Vagina (tissue), 2 donors: ENCODE data around the gene TNFRSF9. TPM values are rescaled to one million over a fixed set of nuclear protein-coding genes. Genes with fewer than 3 reads are reported as not detected.
A peak's percentile ranks its signal among the peaks of the same experiment; 100 is the strongest.

Experiments used
- DNase-seq, 2 donors: peaks; one replicate each; pipeline ENCODE4 v3.0.0-alpha.2; 2017; ENCODE audit errors: extremely low spot score in 2 of 2
- H3K27ac ChIP-seq: fragments of 200-600 bp; sonication (generic); one replicate; pipeline ENCODE4 v1.5.1; 2019
- H3K27me3 ChIP-seq: fragments of 200-600 bp; sonication (generic); one replicate; pipeline ENCODE4 v1.5.1; 2019
- H3K36me3 ChIP-seq, 2 donors: fragments of 200-600 bp; sonication (generic); one replicate each; pipeline ENCODE4 v1.5.1; 2017 to 2019
- H3K4me1 ChIP-seq: fragments of 200-600 bp; sonication (generic); one replicate; pipeline ENCODE4 v1.5.1; 2019
- H3K4me3 ChIP-seq, 2 donors: fragments of 200-600 bp; sonication (generic); 1 replicate in 1 of 2; 2 replicates in 1 of 2; pipeline ENCODE4 v1.5.1; 2016 to 2019
- H3K9me3 ChIP-seq: fragments of 200-600 bp; sonication (generic); one replicate; pipeline ENCODE4 v1.5.1; 2019
- CTCF ChIP-seq, 3 experiments: fragments of 450-650 bp in 2 of 3; fragments of 200-600 bp in 1 of 3; sonication (generic) in 1 of 3; IDR thresholded peaks; one replicate each; pipeline ENCODE4 v1.5.1; 2017 to 2019; ENCODE audit warnings: antibody characterized with exemption in 3 of 3, mild to moderate bottlenecking in 2 of 3, moderate library complexity in 2 of 3
- POLR2A ChIP-seq, 2 donors: fragments of 450-650 bp; IDR thresholded peaks; one replicate each; pipeline ENCODE4 v1.6.1; 2017; ENCODE audit warnings: antibody characterized with exemption in 2 of 2, mild to moderate bottlenecking in 2 of 2, moderate library complexity in 2 of 2
- POLR2AphosphoS5 ChIP-seq, 2 donors: sonication (generic); formaldehyde crosslinking; IDR thresholded peaks; one replicate each; pipeline ENCODE4 v1.9.0; 2017; ENCODE audit warnings: antibody characterized with exemption in 2 of 2, mild to moderate bottlenecking in 2 of 2, low read depth in 1 of 2; ENCODE audit not compliant: insufficient read depth in 1 of 2
- intact Hi-C: fragments of 100-400 bp; cut with DNase I; formaldehyde crosslinking; loops from one replicate; pipeline ENCODE4 v1.15.1; 2023
- total RNA-seq: library from RNA; depleted of rRNA; stranded (reverse); fragments of >200 nt; gene quantifications from one replicate; pipeline ENCODE4 v1.2.3, GENCODE V29; 2016

Gene TNFRSF9
- total RNA-seq, 1 donor from 2014 or later, result not detected

- Histone ChIP-seq H3K27me3 (no peaks in the 10 kb centered on the region), H3K9me3 (no peaks in the 10 kb centered on the region), H3K36me3 (peaks cover 0 to 21% of the 10 kb centered on the region in 2 donors), H3K4me3 (peak overlapping the region; percentile 66 to 91), H3K4me1 (peaks cover 33% of the 10 kb centered on the region), H3K27ac (peak overlapping the region; percentile 89)
- DNase-seq, result no peak
- intact Hi-C loops, result no loop called here
- TF ChIP-seq CTCF (IDR thresholded peaks at IDR 0.05), result no peak
- TF ChIP-seq POLR2A (IDR thresholded peaks at IDR 0.05), result no peak
Observed at GRCh38 chr1:7962014-7962335, 21.3 kb upstream of the TNFRSF9 start.

DNA sequence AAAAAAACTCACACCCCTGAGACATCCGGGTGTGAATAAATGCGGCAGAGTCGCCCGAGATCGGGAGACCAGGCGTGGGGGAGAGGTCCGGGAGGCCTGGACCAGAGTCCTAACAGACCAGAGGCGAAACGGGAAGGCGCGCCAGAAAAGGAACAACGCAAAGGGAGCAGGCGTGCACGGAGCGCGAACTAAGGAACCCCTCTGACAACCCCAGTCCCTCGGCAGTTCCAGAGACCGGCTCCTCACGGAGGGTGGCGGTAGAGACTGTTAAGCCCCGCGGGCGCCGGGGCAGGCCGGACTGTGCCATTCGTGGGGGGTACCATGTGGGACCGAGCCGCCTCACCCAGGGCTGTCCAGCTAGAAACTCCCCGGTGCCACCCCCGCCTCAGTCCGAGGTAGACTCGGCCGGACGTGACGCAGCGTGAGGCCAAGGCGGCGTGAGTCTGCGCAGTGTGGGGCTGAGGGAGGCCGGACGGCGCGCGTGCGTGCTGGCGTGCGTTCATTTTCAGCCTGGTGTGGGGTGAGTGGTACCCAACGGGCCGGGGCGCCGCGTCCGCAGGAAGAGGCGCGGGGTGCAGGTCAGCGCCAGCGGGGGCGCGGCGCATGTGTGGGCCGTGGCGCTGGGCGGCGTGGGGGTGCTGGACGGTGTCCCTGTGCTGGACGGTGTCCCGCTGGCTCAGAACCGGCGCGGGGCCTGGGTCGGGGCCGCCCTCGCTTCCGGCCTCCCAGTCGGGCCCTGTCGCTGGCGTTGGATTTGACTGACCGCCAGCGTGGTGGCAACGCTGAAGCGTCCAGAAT lies 20.8 kb upstream of the TNFRSF9 start, which contains the start of gene PARK7:
Gene PARK7 (plus strand): TSS at position 496 of the 798 bp plus-strand sequence. CDS start 1,075 bp downstream, outside the sequence.
- H3K36me3 ChIP-seq, result peaks cover 0 to 21% of the 10 kb centered on the region in 2 donors
- H3K27ac ChIP-seq, result peak within 1 kb of the TSS; percentile 89
- peak; percentile 89 to 96 for TF ChIP-seq POLR2AphosphoS5 (IDR thresholded peaks at IDR 0.05; ENCODE audit: insufficient read depth in 1 of 2, low read depth in 1 of 2)
- peak in 1 of 2 donors; percentile 66 for TF ChIP-seq POLR2A (IDR thresholded peaks at IDR 0.05)
- TF ChIP-seq CTCF (IDR thresholded peaks at IDR 0.05), result peak; percentile 36 to 50 (median 46)
- H3K9me3 ChIP-seq, result no peaks in the 10 kb centered on the region
- peak within 1 kb of the TSS; percentile 66 to 91 for H3K4me3 ChIP-seq
- H3K4me1 ChIP-seq, result peaks cover 27% of the 10 kb centered on the region
- H3K27me3 ChIP-seq, result no peaks in the 10 kb centered on the region
- peak; percentile 98 to 99 for DNase-seq
- intact Hi-C loops, result no loop called here

- Histone ChIP-seq H3K4me3 (peak overlapping the region; percentile 66 to 91), H3K4me1 (peaks cover 22% of the 10 kb centered on the region), H3K36me3 (peaks cover 0 to 18% of the 10 kb centered on the region in 2 donors), H3K27ac (peak overlapping the region; percentile 89), H3K27me3 (no peaks in the 10 kb centered on the region), H3K9me3 (no peaks in the 10 kb centered on the region)
- intact Hi-C loops, result no loop called here
- no peak for DNase-seq
- no peak for TF ChIP-seq POLR2A (IDR thresholded peaks at IDR 0.05)
- no peak for TF ChIP-seq POLR2AphosphoS5 (IDR thresholded peaks at IDR 0.05; ENCODE audit: insufficient read depth in 1 of 2, low read depth in 1 of 2)
- no peak for TF ChIP-seq CTCF (IDR thresholded peaks at IDR 0.05)
Observed at GRCh38 chr1:7960867-7961215, 20.2 kb upstream of the TNFRSF9 start.

GRCh38 chr1:7960165-7960564 lies 19.5 kb upstream of the TNFRSF9 start:
- Histone ChIP-seq H3K36me3 (peaks cover 0 to 11% of the 10 kb centered on the region in 2 donors), H3K27ac (no peak overlapping the region), H3K9me3 (no peaks in the 10 kb centered on the region), H3K27me3 (no peaks in the 10 kb centered on the region), H3K4me3 (no peak overlapping the region), H3K4me1 (peaks cover 22% of the 10 kb centered on the region)
- intact Hi-C loops, result no loop called here
- DNase-seq, result no peak
- TF ChIP-seq POLR2AphosphoS5 (IDR thresholded peaks at IDR 0.05; ENCODE audit: insufficient read depth in 1 of 2, low read depth in 1 of 2) (no peak), POLR2A (IDR thresholded peaks at IDR 0.05) (no peak)

DNA sequence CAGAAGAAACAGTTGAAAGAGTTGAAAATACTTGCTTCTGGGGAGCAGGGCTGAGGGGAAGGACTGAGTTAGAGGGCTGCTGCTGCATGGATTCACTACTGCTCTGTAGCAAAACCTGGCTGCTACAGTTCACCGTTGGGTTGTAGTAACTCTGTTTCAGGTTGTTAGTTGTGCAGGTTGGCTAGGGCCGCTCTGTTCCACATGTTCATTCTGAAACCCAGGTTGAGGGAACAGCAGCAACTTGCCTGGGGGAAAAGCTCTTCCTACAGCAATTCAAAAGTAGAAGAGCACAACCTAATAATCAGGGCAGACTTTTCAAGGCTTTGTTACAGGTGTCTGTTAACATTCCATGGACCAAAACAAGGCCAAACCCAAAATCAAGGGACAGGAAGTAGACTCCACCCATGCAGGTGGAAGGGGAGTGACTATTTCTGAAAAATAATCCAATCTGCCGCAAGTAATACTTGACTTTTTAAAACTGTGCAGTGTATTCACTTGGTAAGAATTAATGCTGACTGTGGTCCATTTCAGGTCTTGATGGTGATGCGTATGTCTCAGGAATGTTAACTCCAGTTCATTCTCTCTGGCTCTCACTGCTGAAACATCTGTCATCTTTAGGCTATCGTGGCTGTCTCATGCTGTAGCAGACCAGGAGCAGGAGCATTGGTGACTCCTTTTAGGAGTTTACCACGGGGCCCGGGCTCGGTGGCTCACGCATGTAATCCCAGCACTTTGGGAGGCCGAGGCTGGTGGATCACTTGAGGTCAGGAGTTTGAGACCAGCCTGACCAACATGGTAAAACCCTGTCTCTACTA lies 15.8 kb upstream of the TNFRSF9 start:
- H3K4me3 ChIP-seq, result no peak overlapping the region
- no peak overlapping the region for H3K27ac ChIP-seq
- H3K4me1 ChIP-seq, result peaks cover 8% of the 10 kb centered on the region
- no peaks in the 10 kb centered on the region for H3K36me3 ChIP-seq
- TF ChIP-seq POLR2AphosphoS5 (IDR thresholded peaks at IDR 0.05; ENCODE audit: insufficient read depth in 1 of 2, low read depth in 1 of 2), result no peak
- TF ChIP-seq POLR2A (IDR thresholded peaks at IDR 0.05), result no peak
- no peak for TF ChIP-seq CTCF (IDR thresholded peaks at IDR 0.05)
- intact Hi-C loops, result no loop called here
- no peak for DNase-seq
- H3K27me3 ChIP-seq, result no peaks in the 10 kb centered on the region
- no peaks in the 10 kb centered on the region for H3K9me3 ChIP-seq
